HG03108 (cell line): ENCODE data around the gene H2AZ2.
A peak's percentile ranks its signal among the peaks of the same experiment; 100 is the strongest.

Source experiments
- ATAC-seq: cut with Tn5 transposase; IDR thresholded peaks from one replicate; pipeline ENCODE4 v1.9.1; 2021; ENCODE audit warnings: moderate library complexity; ENCODE audit not compliant: unreplicated experiment

The H2AZ2 gene

DNA sequence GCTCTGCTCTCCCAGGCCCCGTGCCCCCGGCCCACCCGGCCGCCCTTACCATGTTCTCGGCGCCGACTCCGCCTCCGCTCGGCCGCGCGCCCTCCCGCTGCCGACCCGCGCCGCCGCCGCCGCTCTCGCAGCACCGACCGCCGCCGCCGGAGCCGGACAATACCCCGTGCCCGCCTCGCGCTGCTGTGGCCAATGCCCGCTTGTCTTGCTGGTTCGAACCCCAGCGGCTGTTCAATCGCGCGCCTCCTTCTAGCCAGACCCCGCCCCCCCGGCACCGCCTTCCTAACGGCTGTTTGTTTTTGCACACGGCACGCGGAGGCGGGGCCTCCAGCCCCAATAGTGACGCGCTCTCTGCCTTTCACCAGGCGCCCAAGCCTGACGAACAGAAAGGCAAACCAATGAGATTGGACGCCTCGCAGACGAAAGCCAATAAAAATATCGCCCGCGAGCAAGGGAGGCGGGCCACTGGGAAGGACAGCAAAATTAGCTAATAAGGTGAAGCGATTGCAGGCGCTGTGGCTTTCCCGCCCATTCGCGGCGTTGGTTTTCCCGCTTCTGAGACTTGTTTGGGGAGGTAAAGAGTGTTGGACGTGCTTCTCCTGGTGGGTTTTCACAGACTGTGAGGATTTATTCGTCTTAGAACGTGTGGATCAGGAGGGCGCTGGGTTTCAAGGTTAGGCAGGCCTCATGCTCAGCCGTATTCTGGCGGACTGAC lies at the start of gene H2AZ2:
Gene H2AZ2 (minus strand): TSS at position 168 of the 715 bp plus-strand sequence. CDS start 116 bp downstream, at position 52.
- ATAC-seq, result peak; percentile 76

DNA sequence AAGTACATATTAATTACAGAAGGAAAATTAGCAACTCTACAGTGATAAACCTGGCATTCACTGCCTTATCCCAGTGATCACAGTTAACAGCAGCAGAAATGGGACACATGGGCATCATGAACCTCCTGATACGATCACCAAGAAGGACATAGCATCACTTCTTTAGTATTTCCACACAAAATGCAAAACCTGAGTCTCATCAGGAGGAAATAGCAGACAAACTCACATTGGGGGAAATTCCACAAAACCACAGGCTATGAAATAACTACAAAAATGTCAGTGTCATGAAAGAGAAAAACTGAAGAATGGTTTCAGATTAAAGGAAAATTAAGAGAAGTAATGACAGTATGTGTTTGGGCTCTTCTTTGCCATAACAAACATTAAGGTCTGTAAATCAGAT lies 49.4 kb upstream of the H2AZ2 start:
- no peak for ATAC-seq

DNA sequence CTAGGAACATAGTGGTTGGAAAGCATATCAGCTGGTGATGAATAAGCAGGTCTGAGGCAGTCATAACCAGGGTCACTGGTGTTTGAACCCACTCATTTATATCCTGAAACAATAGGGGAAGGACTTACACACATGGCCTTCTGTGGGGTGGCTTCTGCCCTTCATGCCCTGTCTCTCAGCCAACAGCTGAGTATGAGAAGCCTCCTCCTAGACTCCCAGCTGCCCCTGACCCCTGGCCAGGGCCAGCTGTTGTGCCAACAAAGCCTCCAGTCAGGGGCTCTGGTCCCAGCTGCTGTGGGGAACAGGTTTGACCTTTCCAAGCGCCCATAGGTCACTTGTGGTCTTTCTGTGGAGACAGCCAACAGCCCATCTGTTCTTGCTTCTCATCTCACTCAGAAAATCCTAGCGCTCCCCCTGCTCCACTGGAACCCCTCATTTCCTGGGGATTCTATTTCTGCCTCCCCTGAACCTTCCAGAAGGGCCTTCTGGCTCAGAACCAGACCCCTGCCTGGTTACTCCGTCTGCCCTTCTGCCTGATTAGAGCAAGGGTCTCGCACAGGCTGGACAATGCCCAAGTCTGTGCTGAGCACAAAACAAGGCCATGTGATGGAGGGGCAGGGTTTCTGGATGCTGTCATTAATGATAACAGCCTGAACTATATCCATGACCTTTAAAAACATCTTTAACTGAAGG lies 47.1 kb upstream of the H2AZ2 start:
- no peak for ATAC-seq

DNA sequence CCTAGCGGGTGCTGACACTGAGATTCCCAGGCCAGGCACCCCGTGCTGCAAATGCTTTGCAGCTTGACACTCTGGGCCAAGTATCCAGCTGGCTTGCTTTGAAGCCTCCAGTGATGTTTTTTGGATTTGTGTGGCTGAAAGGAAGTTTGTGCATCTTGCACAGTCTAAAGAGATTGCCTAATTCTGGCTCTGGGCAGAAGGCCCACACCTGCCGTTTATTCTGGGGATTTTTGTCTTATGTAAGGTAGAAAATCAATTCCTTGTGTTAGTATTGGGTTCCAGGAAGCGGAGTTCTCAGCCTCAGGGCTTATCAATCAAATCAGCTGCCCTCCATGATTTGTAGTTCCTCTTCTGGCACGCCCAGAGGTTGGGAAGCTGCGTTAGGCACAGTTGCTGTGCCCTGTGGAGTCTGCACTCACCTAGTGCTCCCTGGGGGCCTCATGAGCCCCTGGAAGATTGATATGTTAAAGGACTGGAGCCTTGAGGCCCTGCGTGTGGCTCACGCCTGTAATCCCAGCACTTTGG lies 45.9 kb upstream of the H2AZ2 start:
- ATAC-seq, result no peak

DNA sequence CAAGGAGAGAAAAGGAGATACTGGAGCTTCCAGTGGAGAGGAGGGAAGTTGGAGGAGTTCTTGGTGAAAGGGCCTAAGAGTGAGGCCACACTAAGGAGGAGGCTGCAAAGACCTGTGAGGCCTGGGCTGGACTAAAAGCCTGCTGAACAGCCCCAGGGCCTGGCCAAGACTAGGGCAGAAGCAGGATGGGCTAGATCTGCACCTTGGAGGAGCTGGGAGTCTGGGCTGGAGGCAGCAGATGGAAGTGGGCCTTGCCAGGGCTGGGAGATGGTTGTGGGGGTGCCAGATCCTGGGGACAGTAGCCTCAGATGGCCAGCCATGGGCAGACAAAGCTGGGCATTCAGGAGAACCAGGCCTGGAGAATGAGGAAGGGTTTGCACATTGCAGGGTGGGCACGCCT lies 43.9 kb upstream of the H2AZ2 start:
- ATAC-seq, result no peak

DNA sequence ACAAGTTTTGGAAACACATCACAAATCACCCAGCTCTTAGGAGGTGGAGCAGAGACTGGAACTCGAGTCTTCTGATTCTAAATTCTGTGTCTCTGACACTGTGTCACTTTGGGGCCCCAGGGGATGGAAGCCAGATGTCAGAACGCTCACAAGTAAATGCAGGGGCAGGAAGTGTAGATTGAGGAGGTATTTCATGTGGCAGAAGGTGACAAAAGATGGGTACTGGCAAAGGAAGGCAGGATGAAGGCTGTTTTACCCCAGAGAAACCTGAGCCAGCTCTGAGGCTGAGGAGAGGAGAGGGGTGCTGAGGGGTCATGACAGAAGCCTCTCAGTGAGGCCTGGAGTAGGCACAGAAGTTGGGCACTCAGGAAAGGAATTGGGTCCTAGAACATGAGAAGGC lies 43.5 kb upstream of the H2AZ2 start:
- ATAC-seq, result no peak

DNA sequence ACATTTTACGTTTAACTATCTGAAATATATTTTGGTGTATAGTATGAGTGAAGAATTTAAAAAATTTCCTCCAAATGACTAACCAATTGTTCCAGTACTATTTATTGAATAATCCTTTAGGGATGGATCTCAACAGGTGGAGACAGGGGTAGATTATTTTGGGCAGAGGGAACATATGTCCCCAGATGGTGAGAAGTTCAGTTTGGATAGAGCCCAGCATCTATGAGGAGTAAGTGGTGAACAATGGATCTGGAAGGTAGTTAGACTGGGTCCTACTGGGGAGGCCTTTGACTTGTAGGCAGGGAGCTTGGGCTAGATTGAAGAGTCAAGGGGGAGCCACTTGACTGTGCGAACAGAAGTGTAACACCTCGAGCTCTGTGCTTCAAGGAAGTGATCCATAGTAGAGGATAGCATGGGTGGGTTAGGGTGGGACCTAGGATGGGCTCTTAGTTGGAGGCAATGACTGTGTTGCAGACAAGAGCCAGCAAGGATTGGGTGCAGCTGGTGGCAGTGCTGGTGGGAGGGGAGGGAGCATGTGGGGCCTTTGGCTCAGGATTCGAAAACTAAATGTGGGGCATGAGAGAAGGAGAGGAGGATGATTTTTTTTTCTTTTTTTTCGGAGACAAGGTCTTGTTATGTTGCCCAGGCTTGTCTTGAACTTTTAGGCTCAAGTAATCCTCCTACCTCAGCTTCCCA lies 41.3 kb upstream of the H2AZ2 start:
- no peak for ATAC-seq

DNA sequence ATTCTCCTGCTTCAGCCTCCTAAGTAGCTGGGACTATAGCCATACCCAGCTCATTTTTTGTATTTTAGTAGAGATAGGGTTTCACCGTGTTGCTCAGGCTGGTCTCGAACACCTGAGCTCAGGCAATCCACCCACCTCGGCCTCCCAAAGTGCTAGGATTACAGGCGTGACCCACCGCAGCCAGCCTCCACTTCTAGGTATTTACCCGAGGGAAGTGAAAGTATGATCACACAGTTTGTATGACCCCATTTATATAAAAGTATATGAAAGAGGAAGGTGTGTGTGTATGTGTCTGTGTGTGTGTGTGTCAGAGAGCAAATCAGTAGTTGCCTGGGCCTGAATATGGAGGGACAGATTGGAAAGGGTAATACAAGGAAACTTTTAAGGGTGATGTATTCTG lies 39.4 kb upstream of the H2AZ2 start:
- no peak for ATAC-seq

DNA sequence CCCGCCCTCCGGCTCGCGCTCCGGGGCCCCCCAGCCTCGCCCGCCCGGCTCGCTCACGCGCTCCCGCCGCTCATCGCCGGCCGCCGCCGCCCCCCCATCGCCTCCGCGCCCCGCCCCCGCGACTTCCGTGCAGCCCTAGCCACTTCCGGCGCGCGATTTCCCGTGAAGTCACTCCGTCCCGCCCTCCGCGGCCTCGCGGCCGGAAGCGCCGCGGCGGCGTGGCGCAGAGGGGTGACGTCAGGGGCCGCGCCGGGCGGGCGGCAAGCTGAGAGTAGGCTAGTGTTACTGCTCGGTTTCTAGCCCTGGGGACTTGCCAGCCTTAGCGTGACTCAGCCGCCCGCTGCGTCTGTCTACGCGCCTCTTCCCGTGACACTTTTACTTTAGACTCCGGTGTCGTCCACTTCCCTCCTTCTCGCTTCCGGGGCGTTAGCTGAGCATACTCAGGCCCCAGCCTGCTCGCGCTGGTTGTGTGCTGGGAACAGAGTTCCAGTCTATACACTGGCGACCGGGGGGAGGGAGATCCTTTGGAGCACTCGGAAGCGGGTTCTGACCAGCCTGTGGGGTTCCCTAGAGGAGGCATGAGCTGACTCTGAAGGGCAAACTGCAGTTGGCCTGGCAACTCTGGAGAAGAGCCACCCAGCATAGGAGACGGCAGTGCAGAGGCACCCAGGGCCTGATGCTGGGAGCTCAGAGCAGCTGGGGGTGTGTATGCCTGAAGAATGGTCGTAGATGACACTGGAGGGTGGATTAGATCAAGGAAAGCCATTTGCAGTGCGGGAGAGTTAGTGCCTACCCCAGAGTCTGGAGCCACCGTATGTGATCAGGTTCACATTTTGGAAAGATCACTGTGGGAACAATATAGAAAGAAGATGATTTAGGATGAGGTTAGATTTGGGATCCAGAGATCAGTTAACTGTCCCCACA lies 37.8 kb upstream of the H2AZ2 start, which contains the start of gene PURB:
Gene PURB (minus strand): TSS at position 137 of the 924 bp plus-strand sequence. CDS start 182 bp downstream, outside the sequence.
- ATAC-seq, result peak; percentile 85

DNA sequence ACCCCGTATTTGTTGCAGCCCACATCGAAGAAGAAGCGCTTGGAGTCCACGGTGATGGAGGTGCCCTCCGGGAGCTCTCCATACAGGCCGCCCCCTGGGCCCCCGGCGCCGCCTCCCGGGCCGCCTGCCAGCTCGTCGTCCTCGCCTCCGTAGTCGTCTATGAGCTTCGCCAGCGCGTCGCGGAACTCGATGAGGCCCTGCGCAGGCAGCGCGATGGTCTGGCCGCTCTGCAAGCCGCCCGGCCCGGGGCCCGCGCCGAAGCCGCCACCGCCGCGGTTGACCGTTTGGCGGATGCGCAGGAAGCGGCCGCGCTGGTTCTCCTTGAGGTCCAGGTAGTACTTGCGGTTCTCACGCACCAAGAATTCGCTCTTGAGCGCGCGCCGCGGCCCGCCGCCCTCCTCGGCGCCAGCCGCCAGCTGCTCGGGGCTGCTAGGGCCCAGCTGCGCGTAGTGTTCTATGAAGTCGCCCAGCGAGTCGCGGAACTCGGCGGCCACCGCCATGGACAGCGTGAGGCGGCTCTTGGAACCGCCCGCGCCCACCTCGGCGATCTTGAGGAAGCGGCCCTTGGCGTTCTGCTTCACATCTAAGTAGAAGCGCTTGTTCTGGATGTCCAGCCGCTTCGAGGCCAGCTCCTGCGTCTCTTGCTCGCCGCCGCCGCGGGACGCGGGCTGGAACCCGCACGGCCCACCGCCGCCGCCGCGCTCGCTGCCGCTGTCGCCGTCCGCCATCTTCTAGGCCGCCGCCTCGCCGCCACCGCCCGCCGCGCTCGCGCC lies 36.9 kb upstream of the H2AZ2 start:
- peak; percentile 18 for ATAC-seq

DNA sequence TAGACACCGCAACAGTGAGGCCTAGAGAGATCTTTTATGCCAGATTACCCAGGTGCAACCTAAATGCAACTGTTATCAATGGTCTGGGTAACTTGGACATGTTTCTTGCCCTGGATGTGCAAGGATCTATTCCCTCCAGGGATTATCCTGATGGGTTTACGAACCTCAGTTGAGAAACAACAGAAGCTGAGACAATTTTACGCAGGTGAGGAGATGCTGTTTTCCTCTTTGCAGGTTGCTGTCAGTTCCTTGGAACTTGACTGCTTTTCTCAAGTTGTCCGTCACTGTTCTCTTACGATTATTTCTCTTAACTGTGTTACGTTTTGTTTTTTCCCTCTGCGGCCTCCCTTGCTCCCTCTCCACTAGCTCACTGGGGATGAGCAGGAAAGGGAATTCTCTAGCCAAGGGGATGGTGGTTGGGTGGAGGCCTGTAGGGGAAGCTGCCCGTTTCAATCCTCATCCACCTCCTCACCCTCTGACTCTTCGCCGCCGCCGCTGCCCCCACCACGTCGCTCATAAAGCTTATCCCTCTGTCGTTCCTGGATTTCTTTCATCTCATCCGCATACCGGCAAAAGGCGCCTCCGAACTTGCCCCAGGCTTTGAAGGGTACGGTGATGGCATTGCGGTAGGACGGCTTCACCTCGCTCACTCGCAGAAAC lies 36.2 kb upstream of the H2AZ2 start:
- ATAC-seq, result no peak

DNA sequence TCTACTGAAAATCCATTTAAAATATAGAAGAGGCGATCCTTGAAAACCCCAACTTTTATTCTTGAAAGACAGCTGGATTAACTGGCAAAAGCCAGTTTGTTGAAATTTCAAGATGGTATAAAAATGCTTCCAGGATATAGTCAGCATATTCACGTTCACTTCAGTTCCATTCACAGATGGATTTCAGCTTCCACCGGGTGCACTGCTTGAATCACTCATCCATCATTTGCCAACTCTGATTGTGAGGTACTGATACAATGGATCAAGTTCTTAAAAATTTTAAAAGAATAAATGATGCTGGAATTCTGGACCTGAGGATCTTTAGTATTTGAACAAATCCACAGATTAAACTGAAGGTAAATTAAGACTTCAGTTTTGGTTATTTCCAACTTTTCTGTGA lies 35.0 kb upstream of the H2AZ2 start:
- ATAC-seq, result no peak

DNA sequence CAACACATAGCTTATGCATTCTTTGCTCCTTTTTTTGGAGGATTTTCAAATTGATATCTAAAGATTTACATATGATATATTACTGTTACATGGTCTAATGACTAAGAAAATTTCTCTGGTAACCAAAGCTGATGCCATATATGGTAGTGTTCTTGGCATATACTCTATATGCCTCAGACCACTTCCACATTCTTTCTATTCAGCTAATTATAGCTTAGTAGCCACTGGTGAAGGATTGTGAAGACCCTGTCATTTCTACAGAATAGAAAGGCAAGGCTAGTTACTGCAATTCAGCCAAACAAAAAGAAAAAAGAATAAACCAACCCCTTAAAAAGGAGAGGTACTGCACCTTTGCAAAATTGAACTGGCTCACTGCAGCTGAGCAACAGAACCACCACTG lies 33.7 kb upstream of the H2AZ2 start:
- ATAC-seq, result no peak

DNA sequence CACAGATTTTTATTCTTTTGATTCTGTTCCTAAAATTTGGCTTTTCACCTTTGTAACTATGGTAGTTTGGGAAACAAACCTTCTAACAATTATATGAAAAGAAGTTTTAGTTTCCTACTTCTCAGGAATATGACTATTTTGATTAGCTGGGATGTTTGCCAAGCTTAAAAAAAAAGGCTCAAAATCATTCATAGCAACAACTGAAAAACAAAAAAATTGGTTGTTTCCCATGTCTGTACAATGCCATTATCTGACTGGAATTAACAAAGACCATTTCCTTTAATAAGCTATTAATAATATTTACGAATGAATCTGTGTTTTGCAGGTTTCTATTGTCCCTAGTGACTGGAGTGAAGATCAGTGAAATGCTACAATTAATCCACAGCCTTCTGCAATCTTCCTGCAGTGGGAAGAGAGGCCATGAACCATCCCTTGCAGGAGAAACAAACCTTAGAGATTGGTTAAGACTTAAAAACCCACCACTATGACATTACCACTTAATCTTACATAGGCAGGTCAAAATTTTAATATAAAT lies 33.2 kb upstream of the H2AZ2 start:
- no peak for ATAC-seq

DNA sequence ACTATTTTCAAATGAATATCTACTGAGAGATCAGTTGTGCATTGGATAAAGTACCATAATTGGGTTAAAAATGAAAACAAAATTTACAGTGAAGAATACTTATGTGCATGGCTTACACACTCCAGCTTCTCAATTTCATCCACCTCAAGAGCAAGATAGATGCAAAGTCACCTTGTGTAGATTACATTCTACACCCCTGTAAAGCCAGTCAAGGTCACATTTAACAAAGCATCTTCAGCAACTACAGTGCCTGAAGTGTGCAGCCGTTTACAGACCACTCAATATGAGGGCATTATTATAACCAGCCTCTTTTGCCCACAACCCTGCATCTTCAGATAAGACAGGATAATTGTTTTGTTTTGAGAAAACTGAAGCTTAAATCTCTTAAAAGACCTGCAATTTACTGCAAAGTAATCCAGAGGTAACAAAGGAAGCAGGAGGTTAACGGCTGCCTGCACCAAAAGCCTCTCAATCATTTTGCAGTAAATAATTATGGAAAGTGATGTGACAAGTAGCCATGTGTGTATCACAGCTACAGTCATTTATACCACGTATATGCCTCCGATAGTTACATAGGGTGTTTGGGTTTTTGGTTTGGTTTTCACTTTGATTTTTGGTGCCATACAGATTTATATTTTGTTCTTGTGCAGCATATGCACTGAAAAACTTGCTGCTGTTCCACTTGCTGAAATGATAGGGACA lies 32.6 kb upstream of the H2AZ2 start:
- no peak for ATAC-seq

DNA sequence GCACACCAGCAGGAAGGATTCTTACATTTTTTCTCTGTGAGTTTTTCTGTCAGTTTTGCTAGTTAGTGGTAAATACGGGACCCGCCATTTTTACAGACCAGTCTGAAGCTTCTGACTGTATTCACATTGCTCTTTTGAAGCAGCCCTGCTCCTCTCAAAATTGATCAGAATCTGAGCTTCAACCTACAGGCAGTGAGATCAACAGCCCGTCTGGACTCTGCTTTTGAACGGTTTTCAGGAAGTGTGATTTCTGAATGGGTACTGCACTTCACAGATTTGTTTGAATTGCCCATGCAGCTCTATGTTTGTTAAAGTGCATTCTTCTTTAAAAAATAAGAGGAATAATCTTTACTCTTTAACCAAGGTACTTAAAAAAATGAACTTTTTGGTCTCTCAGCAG lies 28.5 kb upstream of the H2AZ2 start:
- ATAC-seq, result no peak

DNA sequence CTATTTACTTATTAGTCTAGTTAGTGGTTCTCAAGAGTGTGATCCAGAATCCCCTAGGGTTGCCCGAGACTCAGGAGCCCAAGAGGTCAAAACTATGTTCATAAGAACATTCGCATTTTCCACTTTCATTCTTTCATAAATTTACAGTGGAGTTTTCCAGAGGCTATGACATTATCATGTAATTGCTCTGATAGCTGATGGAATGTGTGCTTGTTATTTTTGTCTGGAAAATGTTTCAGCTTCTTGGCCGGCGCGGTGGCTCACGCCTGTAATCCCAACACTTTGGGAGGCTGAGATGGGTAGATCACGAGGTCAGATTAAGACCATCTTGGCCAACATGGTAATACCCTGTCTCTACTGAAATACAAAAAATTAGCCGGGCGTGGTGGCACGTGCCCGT lies 27.4 kb upstream of the H2AZ2 start:
- ATAC-seq, result no peak

DNA sequence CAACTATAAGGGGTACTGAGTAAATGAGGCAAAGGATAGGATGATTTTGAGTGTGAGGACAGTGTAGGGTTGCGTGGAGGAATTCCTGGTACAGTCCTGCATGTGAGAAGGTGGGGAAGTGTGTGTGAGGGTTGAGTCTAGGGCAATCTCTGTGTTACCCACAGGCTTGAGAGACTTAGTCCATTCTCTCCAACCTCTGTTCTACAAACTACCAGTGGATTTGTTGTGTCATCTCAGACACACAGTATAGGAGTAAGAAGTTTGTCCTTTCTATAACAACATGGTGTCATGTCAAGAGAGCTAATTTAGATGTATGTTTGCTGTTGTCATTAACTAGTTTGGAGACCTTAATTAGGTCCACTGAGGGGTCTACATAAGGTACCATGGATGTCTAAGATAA lies 24.9 kb upstream of the H2AZ2 start:
- no peak for ATAC-seq
